Measurements from ENCODE around the gene KIF16B. TPM values are rescaled to one million over a fixed set of nuclear protein-coding genes. Genes with fewer than 3 reads are reported as not detected.

Gene KIF16B
- total and polyA plus RNA-seq, 10 of the 15 experiments (the other 5 are each of a cell fraction or from before 2014, with no cell fraction given): 0.21 to 5.2 (median 3.0) TPM

DNA sequence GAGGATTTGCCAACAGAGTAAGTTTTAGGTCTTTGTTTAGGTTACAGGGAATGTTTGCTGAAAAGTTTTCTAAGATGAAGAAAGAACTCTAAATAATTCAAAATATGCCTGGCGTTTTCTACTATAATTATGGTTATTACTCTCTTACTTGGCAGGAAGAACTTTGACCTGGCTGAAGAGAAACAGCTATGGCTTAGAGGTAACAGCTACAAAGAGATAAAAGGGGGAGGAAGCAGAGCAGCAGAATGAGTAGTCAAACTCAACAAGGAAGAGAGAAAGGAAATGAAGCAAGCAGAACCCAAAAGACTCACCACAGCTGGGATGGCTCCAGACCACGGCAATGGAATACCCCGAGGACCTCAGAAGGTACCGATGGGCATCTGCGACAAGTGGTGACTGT is 95.6 kb downstream of the KIF16B start (continued):
- TF ChIP-seq POLR2AphosphoS2 (IDR thresholded peaks at IDR 0.05; ENCODE audit: low read depth, low read length) (no peak), NFIC (IDR thresholded peaks at IDR 0.05; ENCODE audit: low read depth, low read length) (no peak), BHLHE40 (IDR thresholded peaks at IDR 0.05; ENCODE audit: borderline replicate concordance in 1 of 2, low read depth in 2 of 2, low read length in 1 of 2) (no peak)
- TF ChIP-seq, protein P1, sequence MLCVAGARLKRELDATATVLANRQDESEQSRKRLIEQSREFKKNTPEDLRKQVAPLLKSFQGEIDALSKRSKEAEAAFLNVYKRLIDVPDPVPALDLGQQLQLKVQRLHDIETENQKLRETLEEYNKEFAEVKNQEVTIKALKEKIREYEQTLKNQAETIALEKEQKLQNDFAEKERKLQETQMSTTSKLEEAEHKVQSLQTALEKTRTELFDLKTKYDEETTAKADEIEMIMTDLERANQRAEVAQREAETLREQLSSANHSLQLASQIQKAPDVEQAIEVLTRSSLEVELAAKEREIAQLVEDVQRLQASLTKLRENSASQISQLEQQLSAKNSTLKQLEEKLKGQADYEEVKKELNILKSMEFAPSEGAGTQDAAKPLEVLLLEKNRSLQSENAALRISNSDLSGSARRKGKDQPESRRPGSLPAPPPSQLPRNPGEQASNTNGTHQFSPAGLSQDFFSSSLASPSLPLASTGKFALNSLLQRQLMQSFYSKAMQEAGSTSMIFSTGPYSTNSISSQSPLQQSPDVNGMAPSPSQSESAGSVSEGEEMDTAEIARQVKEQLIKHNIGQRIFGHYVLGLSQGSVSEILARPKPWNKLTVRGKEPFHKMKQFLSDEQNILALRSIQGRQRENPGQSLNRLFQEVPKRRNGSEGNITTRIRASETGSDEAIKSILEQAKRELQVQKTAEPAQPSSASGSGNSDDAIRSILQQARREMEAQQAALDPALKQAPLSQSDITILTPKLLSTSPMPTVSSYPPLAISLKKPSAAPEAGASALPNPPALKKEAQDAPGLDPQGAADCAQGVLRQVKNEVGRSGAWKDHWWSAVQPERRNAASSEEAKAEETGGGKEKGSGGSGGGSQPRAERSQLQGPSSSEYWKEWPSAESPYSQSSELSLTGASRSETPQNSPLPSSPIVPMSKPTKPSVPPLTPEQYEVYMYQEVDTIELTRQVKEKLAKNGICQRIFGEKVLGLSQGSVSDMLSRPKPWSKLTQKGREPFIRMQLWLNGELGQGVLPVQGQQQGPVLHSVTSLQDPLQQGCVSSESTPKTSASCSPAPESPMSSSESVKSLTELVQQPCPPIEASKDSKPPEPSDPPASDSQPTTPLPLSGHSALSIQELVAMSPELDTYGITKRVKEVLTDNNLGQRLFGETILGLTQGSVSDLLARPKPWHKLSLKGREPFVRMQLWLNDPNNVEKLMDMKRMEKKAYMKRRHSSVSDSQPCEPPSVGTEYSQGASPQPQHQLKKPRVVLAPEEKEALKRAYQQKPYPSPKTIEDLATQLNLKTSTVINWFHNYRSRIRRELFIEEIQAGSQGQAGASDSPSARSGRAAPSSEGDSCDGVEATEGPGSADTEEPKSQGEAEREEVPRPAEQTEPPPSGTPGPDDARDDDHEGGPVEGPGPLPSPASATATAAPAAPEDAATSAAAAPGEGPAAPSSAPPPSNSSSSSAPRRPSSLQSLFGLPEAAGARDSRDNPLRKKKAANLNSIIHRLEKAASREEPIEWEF (IDR thresholded peaks at IDR 0.05; ENCODE audit: insufficient replicate concordance, low read depth, low read length): no peak
- TF ChIP-seq, protein P2, sequence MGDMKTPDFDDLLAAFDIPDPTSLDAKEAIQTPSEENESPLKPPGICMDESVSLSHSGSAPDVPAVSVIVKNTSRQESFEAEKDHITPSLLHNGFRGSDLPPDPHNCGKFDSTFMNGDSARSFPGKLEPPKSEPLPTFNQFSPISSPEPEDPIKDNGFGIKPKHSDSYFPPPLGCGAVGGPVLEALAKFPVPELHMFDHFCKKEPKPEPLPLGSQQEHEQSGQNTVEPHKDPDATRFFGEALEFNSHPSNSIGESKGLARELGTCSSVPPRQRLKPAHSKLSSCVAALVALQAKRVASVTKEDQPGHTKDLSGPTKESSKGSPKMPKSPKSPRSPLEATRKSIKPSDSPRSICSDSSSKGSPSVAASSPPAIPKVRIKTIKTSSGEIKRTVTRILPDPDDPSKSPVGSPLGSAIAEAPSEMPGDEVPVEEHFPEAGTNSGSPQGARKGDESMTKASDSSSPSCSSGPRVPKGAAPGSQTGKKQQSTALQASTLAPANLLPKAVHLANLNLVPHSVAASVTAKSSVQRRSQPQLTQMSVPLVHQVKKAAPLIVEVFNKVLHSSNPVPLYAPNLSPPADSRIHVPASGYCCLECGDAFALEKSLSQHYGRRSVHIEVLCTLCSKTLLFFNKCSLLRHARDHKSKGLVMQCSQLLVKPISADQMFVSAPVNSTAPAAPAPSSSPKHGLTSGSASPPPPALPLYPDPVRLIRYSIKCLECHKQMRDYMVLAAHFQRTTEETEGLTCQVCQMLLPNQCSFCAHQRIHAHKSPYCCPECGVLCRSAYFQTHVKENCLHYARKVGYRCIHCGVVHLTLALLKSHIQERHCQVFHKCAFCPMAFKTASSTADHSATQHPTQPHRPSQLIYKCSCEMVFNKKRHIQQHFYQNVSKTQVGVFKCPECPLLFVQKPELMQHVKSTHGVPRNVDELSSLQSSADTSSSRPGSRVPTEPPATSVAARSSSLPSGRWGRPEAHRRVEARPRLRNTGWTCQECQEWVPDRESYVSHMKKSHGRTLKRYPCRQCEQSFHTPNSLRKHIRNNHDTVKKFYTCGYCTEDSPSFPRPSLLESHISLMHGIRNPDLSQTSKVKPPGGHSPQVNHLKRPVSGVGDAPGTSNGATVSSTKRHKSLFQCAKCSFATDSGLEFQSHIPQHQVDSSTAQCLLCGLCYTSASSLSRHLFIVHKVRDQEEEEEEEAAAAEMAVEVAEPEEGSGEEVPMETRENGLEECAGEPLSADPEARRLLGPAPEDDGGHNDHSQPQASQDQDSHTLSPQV (IDR thresholded peaks at IDR 0.05): no peak
- TF ChIP-seq, protein P3, sequence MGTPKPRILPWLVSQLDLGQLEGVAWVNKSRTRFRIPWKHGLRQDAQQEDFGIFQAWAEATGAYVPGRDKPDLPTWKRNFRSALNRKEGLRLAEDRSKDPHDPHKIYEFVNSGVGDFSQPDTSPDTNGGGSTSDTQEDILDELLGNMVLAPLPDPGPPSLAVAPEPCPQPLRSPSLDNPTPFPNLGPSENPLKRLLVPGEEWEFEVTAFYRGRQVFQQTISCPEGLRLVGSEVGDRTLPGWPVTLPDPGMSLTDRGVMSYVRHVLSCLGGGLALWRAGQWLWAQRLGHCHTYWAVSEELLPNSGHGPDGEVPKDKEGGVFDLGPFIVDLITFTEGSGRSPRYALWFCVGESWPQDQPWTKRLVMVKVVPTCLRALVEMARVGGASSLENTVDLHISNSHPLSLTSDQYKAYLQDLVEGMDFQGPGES (IDR thresholded peaks at IDR 0.05): no peak

Data from GM12878 (cell line).